ENCODE results near the gene RAB43.

The RAB43 gene

GRCh38 chr3:129060276-129061022 is 61.2 kb downstream of the RAB43 start, which contains the start of gene GP9:
TSS of gene GP9 (plus strand) at chr3:129060779. CDS start at chr3:129061740, 961 bp downstream.
- no peak for DNase-seq

- DNase-seq: no peak
Observed at GRCh38 chr3:129059311-129059958, 62.2 kb downstream of the RAB43 start.

- no peak for DNase-seq
Observed at GRCh38 chr3:129058441-129059200, 63.0 kb downstream of the RAB43 start.

- DNase-seq: no peak
Observed at GRCh38 chr3:129057249-129057648, 64.4 kb downstream of the RAB43 start.

GRCh38 chr3:129056451-129057173 is 65.0 kb downstream of the RAB43 start:
- no peak for DNase-seq

- no peak for DNase-seq
Observed at GRCh38 chr3:129054605-129055104, 66.9 kb downstream of the RAB43 start.

GRCh38 chr3:129052675-129053074 is 68.9 kb downstream of the RAB43 start:
- peak; percentile 30 for DNase-seq

- DNase-seq: no peak
Observed at GRCh38 chr3:129051871-129052340, 69.7 kb downstream of the RAB43 start.

GRCh38 chr3:129050556-129051295 is 70.9 kb downstream of the RAB43 start:
- DNase-seq: no peak

GRCh38 chr3:129047553-129047839 is 74.1 kb downstream of the RAB43 start:
- no peak for DNase-seq

- DNase-seq: no peak
Observed at GRCh38 chr3:129046732-129047552, 74.7 kb downstream of the RAB43 start.

- no peak for DNase-seq
Observed at GRCh38 chr3:129046037-129046731, 75.4 kb downstream of the RAB43 start.

- DNase-seq: no peak
Observed at GRCh38 chr3:129045675-129046036, 75.9 kb downstream of the RAB43 start.

- no peak for DNase-seq
Observed at GRCh38 chr3:129040579-129041300, 80.9 kb downstream of the RAB43 start.

- DNase-seq: no peak
Observed at GRCh38 chr3:129040039-129040336, 81.6 kb downstream of the RAB43 start.

- DNase-seq: peak; percentile 74
Observed at GRCh38 chr3:129039271-129040038, 82.1 kb downstream of the RAB43 start.

GRCh38 chr3:129038121-129038855 is 83.3 kb downstream of the RAB43 start:
- DNase-seq: no peak
